GM12875 (cell line): ENCODE data around the gene CDHR5.
A peak's percentile ranks its signal among the peaks of the same experiment; 100 is the strongest.

Source experiments
- H3K4me3 ChIP-seq: one replicate; pipeline ENCODE4 v1.5.1; 2011; ENCODE audit warnings: low read depth, low read length, control low read depth
- CTCF ChIP-seq: IDR thresholded peaks from 2 replicates; pipeline ENCODE4 v1.5.1; 2011; ENCODE audit warnings: low read depth, mild to moderate bottlenecking, control low read depth, inconsistent platforms, low read length, moderate library complexity, borderline replicate concordance; ENCODE audit not compliant: insufficient read depth

The CDHR5 gene

DNA sequence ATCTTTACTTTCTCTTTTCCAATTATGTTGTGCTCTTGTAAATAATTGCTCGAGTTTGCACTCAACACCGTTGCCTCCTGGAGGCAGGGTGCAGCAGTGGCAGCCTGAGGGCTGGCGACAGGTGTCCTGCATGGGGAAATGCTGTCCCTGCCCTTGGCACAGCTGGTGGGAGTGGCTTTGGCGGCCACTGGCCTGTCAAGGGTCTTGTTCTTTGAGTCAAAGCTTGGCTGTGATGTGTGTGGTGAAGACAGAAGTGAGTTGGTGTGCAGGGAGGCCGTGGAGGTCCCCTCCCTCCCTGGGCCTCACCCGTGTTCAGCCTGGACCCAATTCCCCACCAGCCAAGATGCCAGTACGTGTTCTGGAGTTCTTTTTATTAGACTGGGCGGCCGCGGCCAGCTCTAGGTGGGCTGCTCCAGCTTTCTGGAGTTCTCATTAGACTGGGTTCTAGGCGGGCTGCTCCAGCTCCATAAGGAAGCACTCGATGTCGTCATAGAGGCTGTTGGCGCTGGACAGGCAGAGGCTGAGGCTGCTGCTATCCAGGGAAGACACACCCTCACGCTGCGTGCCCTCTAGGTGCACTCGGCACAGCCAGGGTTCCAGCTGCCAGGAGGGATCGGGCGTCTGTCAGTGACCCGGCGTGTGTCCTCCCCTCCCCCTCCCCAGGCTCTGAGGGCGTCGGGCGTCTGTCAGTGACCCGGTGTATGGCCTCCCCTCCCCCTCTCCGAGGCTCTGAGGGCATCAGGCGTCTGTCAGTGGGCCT lies 12.4 kb downstream of the CDHR5 start:
- TF ChIP-seq CTCF, result peak; percentile 27; the same call in 1 of the 2 replicates
- no peak overlapping the region for H3K4me3 ChIP-seq

GRCh38 chr11:611001-611996 lies 13.5 kb downstream of the CDHR5 start:
- no peak overlapping the region for H3K4me3 ChIP-seq
- no peak for TF ChIP-seq CTCF

DNA sequence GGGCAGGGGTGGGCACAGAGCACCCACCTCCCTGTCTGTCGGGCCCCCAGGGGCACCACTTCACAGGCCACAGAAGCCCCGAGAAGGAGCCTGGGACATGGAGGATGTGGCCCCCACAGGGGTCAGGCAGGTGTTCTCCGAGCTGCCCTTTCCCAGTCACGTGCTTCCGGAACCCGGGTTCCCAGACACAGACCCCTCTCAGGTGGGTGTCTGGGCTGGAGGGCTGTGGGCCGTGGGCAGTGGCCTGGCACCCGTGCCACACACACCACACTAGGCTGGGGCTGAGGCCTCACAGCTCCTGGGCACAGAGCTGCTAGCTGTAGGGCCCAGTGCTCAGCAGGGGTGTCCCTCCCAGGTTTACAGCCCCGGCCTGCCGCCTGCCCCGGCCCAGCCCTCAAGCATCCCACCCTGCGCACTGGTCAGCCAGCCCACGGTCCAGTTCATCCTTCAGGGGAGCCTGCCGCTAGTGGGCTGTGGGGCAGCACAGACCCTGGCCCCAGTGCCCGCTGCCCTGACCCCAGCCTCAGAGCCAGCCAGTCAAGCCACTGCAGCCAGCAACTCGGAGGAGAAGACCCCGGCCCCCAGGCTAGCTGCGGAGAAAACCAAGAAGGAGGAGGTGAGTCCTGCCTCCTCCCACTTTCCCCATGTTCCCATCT lies 14.5 kb downstream of the CDHR5 start:
- TF ChIP-seq CTCF, result no peak
- H3K4me3 ChIP-seq, result no peak overlapping the region

DNA sequence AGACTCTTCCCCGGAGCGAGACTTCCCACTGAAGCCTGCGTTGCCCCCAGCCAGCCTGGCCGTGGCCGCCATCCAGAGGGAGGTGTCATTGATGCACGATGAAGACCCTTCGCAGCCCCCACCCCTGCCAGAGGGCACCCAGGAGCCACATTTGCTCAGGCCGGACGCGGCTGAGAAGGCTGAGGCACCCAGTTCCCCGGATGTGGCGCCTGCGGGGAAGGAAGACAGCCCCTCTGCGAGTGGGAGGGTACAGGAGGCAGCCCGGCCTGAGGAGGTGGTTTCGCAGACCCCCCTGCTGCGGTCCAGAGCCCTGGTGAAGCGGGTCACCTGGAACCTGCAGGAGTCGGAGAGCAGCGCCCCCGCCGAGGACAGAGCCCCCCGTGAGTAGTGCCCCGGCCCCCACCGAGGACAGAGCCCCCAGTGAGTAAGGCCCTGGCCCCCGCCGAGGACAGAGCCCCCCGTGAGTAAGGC lies 15.4 kb downstream of the CDHR5 start:
- TF ChIP-seq CTCF, result no peak
- H3K4me3 ChIP-seq, result no peak overlapping the region

- no peak for TF ChIP-seq CTCF
- H3K4me3 ChIP-seq, result no peak overlapping the region
Observed at GRCh38 chr11:608791-609251, 15.9 kb downstream of the CDHR5 start.

DNA sequence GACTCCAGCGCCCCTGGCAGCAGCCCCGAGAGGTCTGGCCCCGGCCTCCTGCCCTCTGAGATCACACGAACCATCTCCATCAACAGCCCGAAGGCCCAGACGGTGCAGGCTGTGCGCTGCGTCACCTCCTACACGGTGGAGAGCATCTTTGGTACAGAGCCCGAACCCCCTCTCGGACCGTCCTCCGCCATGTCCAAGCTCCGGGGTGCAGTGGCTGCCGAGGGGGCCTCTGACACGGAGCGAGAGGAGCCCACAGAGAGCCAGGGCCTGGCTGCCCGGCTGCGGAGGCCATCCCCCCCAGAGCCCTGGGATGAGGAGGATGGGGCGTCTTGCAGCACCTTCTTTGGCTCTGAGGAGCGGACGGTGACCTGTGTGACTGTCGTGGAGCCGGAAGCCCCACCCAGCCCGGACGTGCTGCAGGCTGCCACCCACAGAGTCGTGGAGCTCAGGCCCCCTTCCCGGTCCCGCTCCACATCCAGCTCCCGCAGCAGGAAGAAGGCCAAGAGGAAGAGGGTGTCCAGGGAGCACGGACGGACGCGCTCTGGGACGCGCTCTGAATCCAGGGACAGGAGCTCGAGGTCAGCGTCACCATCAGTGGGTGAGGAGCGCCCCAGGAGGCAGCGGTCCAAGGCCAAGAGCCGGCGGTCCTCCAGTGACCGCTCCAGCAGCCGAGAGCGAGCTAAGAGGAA lies 16.6 kb downstream of the CDHR5 start:
- no peak overlapping the region for H3K4me3 ChIP-seq
- TF ChIP-seq CTCF, result no peak
